GM19240 (cell line): Measurements from ENCODE around the gene ZNF649.
A peak's percentile ranks its signal among the peaks of the same experiment; 100 is the strongest.
"Not testable (repeated sequence)": the region's sequence is repeated elsewhere in the genome, so short reads cannot be mapped to it uniquely, and the experiment has no call there.

Source experiments
- DNase-seq: peaks from one replicate; pipeline ENCODE4 v3.0.0; 2011; ENCODE audit warnings: low spot score; ENCODE audit not compliant: insufficient read length

The ZNF649 gene

DNA sequence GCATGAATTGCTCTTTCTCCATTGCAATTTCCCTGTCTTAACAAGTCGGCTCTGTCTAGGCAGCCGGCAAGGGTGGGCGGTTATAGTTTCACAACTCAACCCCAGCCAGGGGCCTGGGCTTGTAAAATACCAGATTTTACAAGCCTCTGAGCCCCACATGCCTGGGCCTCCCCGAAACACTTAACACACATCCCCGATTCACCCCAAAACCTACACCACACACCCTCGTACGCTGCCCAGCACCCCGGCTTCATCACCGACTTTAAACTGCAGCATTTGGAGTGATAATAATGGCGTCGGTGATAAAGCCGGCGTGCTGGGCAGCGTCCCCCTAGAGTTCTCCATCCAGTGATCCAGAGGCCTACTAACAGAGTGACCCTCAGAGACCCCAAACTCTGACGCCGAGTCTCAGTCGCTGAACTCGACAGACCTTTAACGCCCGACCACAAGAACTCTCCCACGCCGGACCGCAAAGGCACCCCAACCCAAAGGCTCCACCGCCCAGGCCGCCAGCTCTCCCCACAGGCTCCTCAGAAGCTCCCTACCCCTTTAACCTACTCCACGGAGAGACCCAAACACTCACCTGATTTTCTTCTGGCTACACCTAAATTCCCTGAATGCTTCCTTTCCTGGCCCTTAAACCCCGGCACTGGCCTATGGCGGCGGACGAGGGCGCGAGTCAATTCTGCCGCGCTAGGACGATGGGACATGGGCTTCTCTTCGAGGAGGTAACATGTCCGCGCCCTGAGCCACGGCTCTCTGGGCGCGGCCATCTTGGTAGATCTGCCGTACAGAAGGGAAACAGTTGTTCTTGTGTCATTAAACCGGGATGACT, at the start of gene ZNF649:
Gene ZNF649, minus strand, starts transcription at position 687 of the 835 bp plus-strand sequence. CDS start 4,910 bp downstream, outside the sequence.
- peak; percentile 57 for DNase-seq

DNA sequence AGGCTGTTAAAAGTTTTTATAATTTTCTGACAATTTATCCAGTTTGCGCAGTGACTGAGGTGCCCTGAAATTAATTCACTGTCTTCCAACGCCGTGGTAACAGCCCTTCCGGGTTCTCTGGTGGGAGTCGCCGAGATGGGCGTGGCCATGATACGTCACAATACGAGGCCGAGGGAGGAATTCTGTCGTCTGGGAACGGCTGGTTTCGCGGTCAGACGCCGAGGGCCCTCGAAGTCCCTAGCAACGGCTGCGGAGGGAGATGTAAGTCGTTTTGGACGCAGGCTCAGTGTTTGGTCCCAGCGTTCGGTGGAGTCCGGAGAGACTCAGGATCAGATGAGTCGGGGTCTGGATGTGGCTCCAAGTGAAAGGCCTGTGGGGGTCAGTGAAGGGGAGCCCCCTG, 44.2 kb upstream of the ZNF649 start:
- no peak for DNase-seq

DNA sequence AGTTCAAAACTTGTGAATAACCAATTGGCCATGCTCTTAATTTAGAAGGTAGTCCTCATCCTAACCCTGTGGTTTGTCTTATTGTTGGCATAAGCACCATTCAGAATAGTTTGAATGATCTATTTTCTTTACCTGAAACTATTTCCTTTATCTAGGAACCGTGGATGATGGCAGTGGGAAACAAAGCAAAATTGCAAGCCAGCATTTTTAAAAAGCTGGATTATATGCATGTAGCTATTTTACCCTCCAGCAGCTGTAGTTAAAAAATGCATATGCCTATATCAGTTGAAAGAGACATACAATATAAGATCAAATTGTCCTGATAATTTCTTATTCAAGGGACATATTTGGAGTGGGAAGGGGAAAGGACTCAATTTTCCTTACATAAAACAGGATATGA, 41.8 kb upstream of the ZNF649 start:
- DNase-seq = no peak

DNA sequence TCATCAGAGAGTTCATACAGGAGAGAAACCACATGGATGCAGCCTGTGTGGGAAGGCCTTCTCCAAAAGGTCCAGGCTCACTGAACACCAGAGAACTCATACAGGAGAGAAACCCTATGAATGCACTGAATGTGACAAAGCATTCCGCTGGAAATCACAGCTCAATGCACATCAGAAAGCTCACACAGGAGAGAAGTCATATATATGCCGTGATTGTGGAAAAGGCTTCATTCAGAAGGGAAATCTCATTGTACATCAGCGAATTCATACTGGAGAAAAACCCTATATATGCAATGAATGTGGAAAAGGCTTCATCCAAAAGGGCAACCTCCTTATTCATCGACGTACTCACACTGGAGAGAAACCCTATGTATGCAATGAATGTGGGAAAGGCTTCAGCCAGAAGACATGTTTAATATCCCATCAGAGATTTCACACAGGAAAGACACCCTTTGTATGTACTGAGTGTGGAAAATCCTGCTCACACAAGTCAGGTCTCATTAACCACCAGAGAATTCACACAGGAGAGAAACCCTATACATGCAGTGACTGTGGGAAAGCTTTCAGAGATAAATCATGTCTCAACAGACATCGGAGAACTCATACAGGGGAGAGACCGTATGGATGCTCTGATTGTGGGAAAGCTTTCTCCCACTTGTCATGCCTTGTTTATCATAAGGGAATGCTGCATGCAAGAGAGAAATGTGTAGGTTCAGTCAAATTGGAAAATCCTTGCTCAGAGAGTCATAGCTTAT, 40.2 kb upstream of the ZNF649 start:
- DNase-seq = no peak

DNA sequence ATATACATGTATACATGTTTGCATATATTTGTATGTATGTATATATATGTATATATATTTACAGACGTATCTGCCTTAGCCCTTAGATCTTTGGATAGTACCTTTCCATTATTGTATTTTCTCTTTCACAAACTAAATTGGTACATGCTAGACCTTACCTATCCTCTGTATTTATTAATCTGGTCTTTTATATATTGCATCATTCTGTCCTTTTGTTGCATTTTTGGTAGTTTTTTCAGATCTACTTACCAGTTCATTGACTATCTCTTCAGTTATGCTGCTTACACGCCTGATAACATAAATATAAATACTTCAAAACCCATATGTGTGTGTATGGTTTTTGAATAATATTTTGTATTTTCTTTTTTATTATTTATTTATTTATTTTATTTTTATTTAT, 34.1 kb upstream of the ZNF649 start:
- no peak for DNase-seq

DNA sequence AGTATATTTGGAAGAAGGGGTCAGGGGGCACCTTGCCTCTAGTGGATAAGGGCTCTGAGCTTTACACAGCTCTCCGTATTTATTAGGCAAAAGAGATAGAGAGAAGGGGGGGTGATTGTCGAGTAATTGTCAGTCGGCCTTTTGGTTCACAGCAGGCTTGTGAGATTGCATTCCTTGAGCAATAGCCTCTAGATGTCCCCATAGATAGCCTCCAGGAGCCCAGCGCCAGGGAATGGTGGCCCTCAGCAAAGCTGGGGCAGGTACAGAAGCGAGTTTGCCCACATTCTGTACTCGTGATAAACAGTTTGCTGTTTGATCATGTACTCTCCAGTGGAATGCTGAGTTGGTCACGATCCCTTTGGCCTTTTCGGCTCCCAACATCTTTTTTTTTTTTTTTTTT, 27.1 kb upstream of the ZNF649 start:
- no peak for DNase-seq

DNA sequence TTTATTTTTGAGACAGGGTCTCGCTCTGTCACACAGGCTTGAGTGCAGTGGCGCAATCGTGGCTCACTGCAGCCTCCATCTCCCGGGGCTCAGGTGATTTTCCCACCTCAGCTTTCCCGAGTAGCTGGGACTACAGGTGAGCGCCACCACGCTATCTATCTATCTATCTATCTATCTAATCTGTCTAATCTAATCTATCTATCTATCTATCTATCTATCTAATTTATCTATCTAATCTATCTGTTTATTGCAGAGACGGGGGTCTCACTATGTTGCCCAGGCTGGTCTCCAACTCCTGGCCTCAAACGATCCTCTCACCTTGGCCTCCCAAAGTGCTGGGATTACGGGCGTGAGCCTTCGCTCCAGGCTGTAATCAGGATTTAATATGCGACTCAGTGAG, 23.0 kb upstream of the ZNF649 start:
- DNase-seq = no peak

DNA sequence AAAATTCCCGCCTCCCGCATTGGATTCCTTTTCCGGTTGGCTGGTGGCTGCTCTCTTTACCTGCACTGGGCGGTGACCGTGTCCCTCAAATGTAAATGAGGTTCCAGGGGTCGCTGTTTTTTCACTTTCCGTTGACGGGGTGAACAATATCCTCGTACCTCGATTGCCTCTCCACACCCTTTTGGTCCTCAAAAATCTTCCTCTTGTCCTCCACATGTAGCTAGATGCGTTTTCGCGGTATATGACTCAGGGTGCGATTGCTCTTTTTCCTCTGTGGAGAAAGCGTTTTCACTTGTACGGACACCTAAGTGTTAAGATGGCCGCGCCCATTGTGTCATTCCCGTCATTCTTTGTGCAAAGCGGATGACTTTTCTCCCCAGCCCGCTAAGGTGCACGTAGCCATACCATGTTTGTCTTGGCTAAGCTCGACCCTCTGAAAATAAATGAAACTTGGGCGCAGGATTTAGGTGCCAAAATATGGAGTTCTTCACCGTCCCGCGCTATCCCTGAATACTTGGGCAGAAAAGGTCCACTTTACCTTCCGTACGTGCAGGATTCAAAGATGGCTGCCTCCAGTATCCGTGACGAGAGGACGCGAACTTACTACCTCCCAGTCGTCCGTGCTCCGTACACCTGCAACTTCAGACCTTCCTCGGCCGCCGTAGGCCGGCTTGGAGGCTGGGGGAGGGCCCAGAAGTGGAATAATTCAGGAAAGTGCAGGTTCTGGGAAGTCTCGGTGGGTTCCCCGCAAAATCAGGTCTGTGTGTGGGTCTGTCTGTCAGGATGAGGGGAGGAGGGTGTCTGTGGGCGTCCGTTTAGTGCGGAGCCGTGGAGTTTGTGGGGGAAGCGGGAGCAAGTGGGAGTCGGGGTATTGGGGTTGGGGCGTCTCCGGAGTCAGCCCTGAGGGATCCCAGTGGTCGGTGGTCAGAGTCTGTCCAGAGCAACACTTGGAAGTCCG, 22.2 kb upstream of the ZNF649 start, which contains the start of gene ZNF613:
Gene ZNF613, plus strand, starts transcription at position 689 of the 958 bp plus-strand sequence. CDS start 8,749 bp downstream, outside the sequence.
- peak; percentile 72 for DNase-seq

DNA sequence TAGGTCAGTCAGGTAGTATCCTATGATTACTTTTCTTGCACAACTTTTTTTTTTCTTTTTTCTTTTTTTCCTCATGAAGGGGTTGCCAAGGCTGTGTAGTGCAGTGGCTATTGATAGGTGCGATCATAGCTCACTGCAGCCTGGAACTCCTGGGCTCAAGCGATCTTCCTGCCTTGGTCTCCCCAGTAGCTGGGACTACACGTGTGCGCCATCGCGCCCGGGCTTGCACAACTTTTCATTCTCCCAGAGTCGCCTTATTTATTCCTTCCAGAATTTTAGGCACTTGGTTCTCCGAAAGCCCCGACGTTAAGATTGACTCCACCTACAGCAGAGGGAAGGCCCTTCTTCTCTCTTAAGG, 21.6 kb upstream of the ZNF649 start:
- DNase-seq = no peak

DNA sequence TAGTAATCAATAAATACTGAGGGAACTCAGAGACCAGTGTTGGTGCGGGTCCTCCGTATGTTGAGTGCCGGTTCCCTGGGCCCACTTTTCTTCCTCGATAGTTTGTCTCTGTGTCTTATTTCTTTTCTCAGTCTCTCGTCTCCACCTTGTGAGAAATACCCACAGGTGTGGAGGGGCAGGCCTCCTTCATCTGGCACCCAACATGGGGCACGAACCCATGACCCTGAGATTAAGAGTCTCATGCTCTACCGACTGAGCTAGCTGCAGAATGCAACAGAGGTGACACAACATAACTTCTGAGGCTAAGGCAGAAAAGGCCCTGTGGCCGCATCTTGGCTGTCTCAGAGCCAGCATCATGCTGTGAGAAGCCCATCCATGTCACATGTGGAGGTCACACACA, 17.1 kb upstream of the ZNF649 start:
- DNase-seq = no peak

DNA sequence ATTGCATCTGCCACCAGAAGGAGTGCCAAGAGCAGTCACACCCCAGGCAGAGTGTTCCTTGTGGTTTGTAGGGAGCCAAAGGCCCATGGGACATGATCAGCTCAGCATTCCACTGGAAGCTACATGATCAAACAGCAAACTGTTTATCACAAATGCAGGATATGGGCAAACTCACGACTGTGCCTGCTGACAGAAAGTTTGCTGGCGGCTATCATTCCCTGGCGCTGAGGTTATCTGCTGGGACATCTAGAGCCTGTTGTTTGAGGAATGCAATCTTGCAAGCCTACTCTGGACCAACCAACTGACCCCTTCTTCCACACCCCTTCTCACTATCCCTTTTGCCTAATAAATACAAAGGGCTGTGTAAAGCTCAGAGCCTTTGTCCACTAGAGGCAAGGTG, 14.8 kb upstream of the ZNF649 start:
- DNase-seq = no peak

DNA sequence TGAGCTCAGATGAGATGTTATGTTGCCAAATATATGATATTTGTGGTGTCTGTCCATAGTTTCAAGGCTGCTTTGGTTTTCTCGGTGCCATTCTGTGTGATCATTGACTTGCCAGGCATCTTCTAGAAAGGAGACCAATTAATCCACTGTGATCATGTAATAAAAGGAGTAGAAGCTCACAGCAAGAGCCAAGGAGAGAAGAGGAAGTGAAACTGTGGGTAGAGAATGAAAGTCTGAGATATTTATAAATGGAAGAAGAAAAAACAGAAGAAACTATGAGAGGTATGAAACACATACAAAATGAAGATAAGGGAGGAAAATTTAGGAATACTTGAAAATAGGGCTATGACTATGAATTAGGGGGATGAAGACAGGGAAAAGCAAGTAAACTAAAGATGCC, 11.3 kb upstream of the ZNF649 start:
- no peak for DNase-seq

DNA sequence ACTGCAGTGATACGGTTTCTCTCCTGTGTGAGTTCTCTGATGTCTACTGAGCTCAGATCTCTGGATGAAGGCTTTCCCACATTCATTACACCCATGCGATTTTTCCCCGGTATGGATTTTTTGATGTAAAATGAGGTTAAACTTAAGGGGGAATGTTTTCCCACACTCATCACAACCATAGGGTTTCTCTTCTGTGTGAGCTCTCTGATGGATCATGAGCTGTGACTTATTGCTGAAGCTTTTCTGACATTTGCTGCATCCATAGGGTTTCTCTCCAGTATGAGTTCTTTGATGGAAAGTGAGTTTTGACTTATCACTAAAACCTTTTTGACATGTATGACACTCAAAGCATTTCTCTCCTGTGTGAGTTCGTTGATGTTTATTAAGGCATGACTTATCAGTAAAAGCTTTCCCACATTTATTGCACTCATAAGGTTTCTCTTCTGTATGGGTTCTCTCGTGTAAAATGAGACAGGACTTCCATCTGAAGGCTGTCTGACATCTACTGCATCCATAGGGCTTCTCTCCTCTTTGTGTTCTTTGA, 10.6 kb upstream of the ZNF649 start:
- DNase-seq = no peak

DNA sequence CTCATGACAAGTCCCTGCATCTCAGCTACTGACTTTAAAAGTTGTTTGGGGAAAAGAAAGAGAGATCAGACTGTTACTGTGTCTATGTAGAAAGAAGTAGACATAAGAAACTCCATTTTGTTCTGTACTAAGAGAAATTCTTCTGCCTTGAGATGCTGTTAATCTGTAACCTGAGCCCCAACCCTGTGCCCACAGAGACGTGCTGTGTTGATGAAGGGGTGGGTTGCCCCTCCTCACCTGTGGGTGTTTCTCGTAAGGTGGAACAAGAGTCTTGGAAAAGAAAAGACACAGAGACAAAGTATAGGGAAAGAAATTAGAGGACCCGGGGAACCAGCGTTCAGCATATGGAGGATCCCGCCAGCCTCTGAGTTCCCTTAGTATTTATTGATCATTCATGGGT, 3.2 kb upstream of the ZNF649 start:
- not testable (repeated sequence) for DNase-seq

DNA sequence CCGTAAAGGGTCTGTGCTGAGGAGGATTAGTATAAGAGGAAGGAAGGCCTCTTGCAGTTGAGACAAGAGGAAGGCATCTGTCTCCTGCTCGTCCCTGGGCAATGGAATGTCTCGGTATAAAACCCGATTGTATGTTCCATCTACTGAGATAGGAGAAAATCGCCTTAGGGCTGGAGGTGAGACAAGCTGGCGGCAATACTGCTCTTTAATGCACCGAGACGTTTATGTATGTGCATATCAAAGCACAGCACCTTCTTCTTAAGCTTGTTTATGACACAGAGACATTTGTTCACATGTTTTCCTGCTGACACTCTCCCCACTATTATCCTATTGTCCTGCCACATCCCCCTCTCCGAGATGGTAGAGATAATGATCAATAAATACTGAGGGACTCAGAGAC, 1.3 kb upstream of the ZNF649 start:
- not testable (repeated sequence) for DNase-seq

DNA sequence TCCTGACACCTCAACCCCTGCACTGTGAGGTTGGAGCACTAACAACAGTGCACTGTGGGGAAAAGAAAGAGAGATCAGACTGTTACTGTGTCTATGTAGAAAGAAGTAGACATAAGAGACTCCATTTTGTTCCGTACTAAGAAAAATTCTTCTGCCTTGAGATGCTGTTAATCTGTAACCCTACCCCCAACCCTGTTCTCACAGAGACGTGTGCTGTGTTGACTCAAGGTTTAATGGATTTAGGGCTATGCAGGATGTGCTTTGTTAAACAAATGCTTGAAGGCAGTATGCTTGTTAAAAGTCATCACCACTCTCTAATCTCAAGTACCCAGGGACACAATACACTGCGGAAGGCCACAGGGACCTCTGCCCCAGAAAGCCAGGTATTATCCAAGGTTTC, 822 bp upstream of the ZNF649 start:
- not testable (repeated sequence) for DNase-seq

DNA sequence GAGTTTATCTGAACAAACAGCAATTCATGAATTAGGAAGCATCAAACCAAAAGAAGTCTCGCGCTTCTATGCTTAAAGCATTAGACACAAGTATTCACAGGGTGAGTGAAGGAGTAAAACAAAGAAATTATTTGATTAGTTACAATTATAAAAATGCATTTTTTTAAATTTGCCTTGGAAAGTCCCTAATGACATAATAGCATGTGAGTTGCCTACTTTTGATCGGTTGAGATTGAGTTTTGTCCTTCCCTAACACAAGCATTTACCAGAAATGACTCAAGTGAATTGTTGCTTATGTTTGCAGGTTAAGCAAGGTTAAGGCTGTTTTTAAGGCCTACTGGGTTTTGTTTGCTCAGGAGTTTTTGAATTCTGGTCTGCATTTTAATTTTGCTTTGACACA, 389 bp upstream of the ZNF649 start:
- DNase-seq = no peak

DNA sequence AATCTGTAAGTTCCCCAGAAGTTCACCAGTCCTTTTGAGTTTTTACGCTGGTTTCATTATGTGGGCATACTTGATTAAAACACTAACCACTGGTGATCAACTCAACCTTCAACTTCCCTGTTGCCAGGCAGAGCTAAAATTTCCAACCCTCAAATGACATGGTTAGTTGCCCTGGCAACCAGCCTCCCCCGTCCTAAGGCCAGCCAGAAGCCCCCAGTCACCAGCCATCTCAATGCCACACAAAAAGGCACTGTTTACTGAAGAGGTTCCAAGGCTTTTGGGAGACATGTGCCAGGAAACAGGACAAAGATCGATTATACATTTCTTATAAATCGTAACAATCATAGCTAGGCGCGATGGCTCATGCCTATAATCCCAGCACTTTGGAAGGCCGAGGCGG, 1.6 kb downstream of the ZNF649 start:
- DNase-seq = no peak

DNA sequence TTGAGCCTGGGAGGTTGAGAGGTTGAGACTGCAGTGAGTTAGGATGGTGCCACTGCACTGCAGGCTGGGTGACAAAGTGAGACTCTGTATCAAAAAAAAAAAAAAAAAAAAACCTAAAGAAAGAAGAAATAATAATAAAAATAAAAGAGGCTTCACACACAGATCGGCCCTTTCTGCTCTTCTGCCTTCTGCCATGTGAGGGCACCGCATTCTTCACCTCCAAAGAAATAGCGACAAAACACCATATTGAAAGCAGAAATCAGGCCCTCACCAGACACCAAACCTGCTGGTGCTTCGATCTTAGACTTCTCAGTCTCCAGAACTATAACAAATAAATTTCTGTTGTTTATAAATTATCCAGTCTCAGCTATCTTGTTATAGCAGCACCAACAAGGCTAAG, 3.0 kb downstream of the ZNF649 start:
- DNase-seq = no peak

DNA sequence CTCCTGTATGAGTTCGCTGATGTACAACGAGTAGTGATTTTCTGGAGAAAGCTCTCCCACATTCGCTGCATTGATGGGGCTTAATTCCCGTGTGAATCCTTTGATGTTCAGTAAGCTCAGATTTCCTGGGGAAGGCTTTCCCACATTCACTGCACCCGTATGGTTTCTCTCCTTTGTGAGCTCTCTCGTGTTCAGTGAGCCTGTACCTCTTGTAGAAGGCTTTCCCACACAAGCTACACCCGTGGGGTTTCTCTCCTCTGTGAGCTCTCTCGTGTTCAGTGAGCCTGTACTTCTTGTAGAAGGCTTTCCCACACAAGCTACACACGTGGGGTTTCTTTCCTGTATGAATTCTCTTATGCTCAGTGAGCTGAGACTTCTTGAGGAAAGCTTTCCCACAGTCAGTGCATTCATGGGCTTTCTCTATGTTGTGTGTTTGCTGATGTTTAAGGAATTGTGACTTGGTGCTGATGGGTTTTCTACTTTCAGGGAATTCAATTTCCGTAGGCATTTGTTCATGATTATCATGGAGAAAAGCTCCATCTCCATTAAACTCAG, 13.5 kb downstream of the ZNF649 start:
- DNase-seq = no peak

DNA sequence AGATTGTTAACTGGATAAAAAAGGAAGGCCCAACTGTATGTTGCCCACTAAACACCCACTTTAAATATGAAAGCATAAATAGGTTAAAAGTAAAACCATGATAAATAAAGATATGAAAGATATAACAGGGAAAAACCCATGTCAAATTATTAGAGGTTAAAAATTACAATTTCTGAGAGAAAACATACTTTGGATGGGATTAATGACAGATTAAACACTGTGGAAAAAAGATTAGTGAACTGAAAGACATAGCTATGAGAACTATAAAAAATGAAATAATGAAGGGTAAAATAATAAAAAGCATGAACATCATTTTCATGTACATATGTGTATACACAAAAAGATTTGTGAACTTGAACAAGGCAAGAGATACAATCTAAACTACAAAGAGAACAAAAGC, 14.9 kb downstream of the ZNF649 start:
- no peak for DNase-seq
